Ovary (tissue), 9 donors: ENCODE results near the gene MAP2K6. TPM values are rescaled to one million over a fixed set of nuclear protein-coding genes. Genes with fewer than 3 reads are reported as not detected.

Experiments
- DNase-seq, 5 donors: peaks; one replicate each; pipeline ENCODE4 v3.0.0-alpha.2; 2019 to 2020
- H3K27ac ChIP-seq, 2 donors: fragments of 200-600 bp; one replicate each; pipeline versions ENCODE4 v1.5.1 to v1.8.0; 2019 to 2022
- H3K27me3 ChIP-seq: fragments of 200-600 bp; one replicate; pipeline ENCODE4 v1.8.0; 2022
- H3K36me3 ChIP-seq: fragments of 200-600 bp; sonication (generic); one replicate; pipeline ENCODE4 v1.5.1; 2019
- H3K4me1 ChIP-seq: one replicate; pipeline ENCODE4 v1.8.1; 2013; ENCODE audit warnings: mild to moderate bottlenecking, moderate library complexity; ENCODE audit not compliant: insufficient read depth
- H3K4me3 ChIP-seq: fragments of 200-600 bp; sonication (generic); one replicate; pipeline ENCODE4 v1.5.1; 2017
- H3K9me3 ChIP-seq, 2 donors: fragments of 200-600 bp in 1 of 2; sonication (generic) in 1 of 2; one replicate each; pipeline versions ENCODE4 v1.5.1 to v1.8.1; 2013 to 2019; ENCODE audit warnings: mild to moderate bottlenecking in 1 of 2, moderate library complexity in 1 of 2
- CTCF ChIP-seq, 3 donors: fragments of 450-650 bp in 2 of 3; fragments of 200-600 bp in 1 of 3; IDR thresholded peaks; one replicate each; pipeline versions ENCODE4 v1.5.1 to v1.8.0; 2016 to 2022; ENCODE audit warnings: antibody characterized with exemption in 3 of 3, mild to moderate bottlenecking in 1 of 3
- EP300 ChIP-seq: sonication (generic); formaldehyde crosslinking; IDR thresholded peaks from one replicate; pipeline ENCODE4 v1.6.1; 2017; ENCODE audit warnings: antibody characterized with exemption
- POLR2A ChIP-seq: fragments of 450-650 bp; IDR thresholded peaks from one replicate; pipeline ENCODE4 v1.6.1; 2017; ENCODE audit warnings: antibody characterized with exemption, mild to moderate bottlenecking, moderate library complexity
- WGBS, 3 donors: extraction: QIAGEN DNeasy Blood & Tissue Kit in 1 of 3; methylation state at CpG; one replicate each; pipeline versions ENCODE4 v1.1.5 to v1.1.7; 2013 to 2017; 5-methylcytosine and 5-hydroxymethylcytosine counted together
- intact Hi-C, 4 donors: fragments of 100-400 bp; cut with DNase I; formaldehyde crosslinking; loops; one replicate each; pipeline versions ENCODE4 v1.11.0 to v1.15.1; 2022 to 2023
- polyA plus RNA-seq, 2 donors: library from polyadenylated mRNA; stranded (reverse); fragments of 200-250 nt in 1 of 2; fragments of 350-450 nt in 1 of 2; fragmentation: Illumina TruSeq in 1 of 2; extraction: RNeasy Lipid Tissue Mini Kit (QIAGEN cat#74804) in 1 of 2; gene quantifications; one replicate each; pipeline ENCODE4 v1.2.3, GENCODE V29; 2013 to 2014
- total RNA-seq, 7 donors: library from RNA; depleted of rRNA in 2 of 7; stranded (reverse); fragments of >200 nt in 2 of 7; fragmentation: NEBNext Ultra II Directional in 3 of 7; extraction: Animal tissue kit (Norgen Biotek cat#: 25700) in 3 of 7; gene quantifications; one replicate each; pipeline versions ENCODE4 v1.1.0 to v1.2.4, GENCODE V29; 2016 to 2023
- donor health status: DM: no; HTN: no; CAD: no; lungs with moderate emphysema.
- donor health status: DM: no; HTN: no; CAD: no.
- donor health status: Bipolar disorder and iron deficiency.
- donor health status: DM: yes; HTN: yes; CAD: no.
- donor health status: DM: no; HTN: no; CAD: no.
- donor health status: DM: yes; HTN: yes; CAD: no.

The MAP2K6 gene
- total and polyA plus RNA-seq, 9 donors, result 1.0 to 8.4 (median 3.5) TPM

GRCh38 chr17:69533481-69534234, 119.2 kb downstream of the MAP2K6 start:
- TF ChIP-seq POLR2A (no peak), EP300 (no peak), CTCF (IDR thresholded peaks at IDR 0.05) (no peak)
- intact Hi-C loops, result no loop called here
- Histone ChIP-seq H3K4me1 (no peaks in the 10 kb centered on the region), H3K27ac (no peak overlapping the region), H3K4me3 (no peak overlapping the region), H3K27me3 (no peaks in the 10 kb centered on the region), H3K9me3 (no peaks in the 10 kb centered on the region), H3K36me3 (no peaks in the 10 kb centered on the region)
- no peak for DNase-seq
- WGBS, 3 donors, result 87 to 90% (median 90%) methylated on average over 11 of the region's 11 CpGs

- Histone ChIP-seq H3K4me3 (no peak overlapping the region), H3K27me3 (no peaks in the 10 kb centered on the region), H3K4me1 (no peaks in the 10 kb centered on the region), H3K27ac (no peak overlapping the region), H3K36me3 (no peaks in the 10 kb centered on the region), H3K9me3 (no peaks in the 10 kb centered on the region)
- no peak for DNase-seq
- TF ChIP-seq CTCF (IDR thresholded peaks at IDR 0.05) (no peak), POLR2A (no peak), EP300 (no peak)
- WGBS, 3 donors, result 82 to 91% (median 89%) methylated on average over 5 of the region's 5 CpGs
- intact Hi-C loops, result no loop called here
These were observed 119.7 kb downstream of the MAP2K6 start for GRCh38 chr17:69534235-69534621.

- Histone ChIP-seq H3K36me3 (no peaks in the 10 kb centered on the region), H3K27ac (no peak overlapping the region), H3K4me3 (no peak overlapping the region), H3K4me1 (no peaks in the 10 kb centered on the region), H3K27me3 (no peaks in the 10 kb centered on the region), H3K9me3 (no peaks in the 10 kb centered on the region)
- TF ChIP-seq EP300 (no peak), POLR2A (no peak), CTCF (IDR thresholded peaks at IDR 0.05) (no peak)
- no peak for DNase-seq
- WGBS, 3 donors, result 89 to 96% (median 95%) methylated on average over 6 of the region's 6 CpGs
- intact Hi-C loops, result no loop called here
These were observed 120.6 kb downstream of the MAP2K6 start for GRCh38 chr17:69535016-69535570.

GRCh38 chr17:69538795-69539194, 124.3 kb downstream of the MAP2K6 start:
- Histone ChIP-seq H3K27me3 (no peaks in the 10 kb centered on the region), H3K27ac (no peak overlapping the region), H3K4me3 (no peak overlapping the region), H3K36me3 (no peaks in the 10 kb centered on the region), H3K9me3 (no peaks in the 10 kb centered on the region), H3K4me1 (no peaks in the 10 kb centered on the region)
- intact Hi-C loops, result no loop called here
- WGBS, 3 donors, result 92 to 98% (median 92%) methylated on average over 2 of the region's 2 CpGs
- TF ChIP-seq CTCF (IDR thresholded peaks at IDR 0.05) (no peak), EP300 (no peak), POLR2A (no peak)
- no peak for DNase-seq
